ENCODE measurements around the gene SOCS3. TPM values are rescaled to one million over a fixed set of nuclear protein-coding genes. Genes with fewer than 3 reads are reported as not detected.

The SOCS3 gene
- polyA plus RNA-seq, 2 of the 4 experiments (the other 2 are of a cell fraction) = 13.5 to 14.7 TPM

DNA sequence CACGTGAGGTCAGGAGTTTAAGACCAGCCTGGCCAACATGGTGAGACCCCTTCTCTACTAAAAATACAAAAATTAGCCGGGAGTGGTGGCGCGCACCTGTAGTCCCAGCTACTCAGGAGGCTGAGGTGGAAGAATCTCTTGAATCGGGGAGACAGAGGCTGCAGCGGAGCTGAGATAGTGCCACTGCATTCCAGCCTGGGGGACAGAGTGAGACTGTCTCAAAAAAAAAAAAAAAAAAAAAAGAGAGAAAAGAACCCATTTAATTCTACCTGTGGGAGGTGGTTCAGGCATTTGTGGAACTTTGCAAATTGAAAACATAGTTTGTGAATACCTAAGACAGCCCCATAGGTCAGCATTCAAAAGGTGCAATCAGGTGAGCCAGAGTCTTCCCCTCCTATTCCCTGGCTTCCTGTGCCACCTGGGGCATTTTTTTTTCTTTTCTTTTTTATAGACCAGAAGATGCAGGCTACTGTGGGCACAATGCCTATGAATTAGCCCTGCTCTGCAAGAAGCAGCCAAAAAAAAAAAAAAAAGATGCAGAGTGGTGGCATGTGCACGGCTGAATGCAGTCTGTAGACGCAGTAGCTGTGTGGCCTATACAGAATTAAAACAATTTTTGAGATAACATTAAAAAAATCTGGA, 9.1 kb upstream of the SOCS3 start:
- no peak overlapping the region for H3K27ac ChIP-seq
- H3K4me2 ChIP-seq = no peak overlapping the region
- ATAC-seq (no peak), DNase-seq (ENCODE audit: low read depth in 1 of 2, low spot score in 1 of 2) (no peak), FAIRE-seq (no peak)
- CTCF ChIA-PET = interaction anchor here (0.6 to 15.5 kb wide), 10 partner anchors 9 to 118 kb away, joined by 3 to 388 read pairs (median 4); partner anchors contain the start of gene SOCS3
- H3K4me1 ChIP-seq = no peaks in the 10 kb centered on the region
- POLR2A ChIA-PET = no interaction called here
- TF ChIP-seq JUN (IDR thresholded peaks at IDR 0.05) (no peak), RNF2 (IDR thresholded peaks at IDR 0.05; ENCODE audit: borderline replicate concordance, low read depth) (no peak), MAZ (IDR thresholded peaks at IDR 0.05; ENCODE audit: borderline replicate concordance, low read depth, low read length) (no peak), CEBPB (IDR thresholded peaks at IDR 0.05) (no peak), NFE2L2 (conservative IDR thresholded peaks at IDR 0.05; ENCODE audit: low read length) (no peak), EHF (CRISPR knock-in tag; IDR thresholded peaks at IDR 0.05) (no peak), EHMT2 (IDR thresholded peaks at IDR 0.05; ENCODE audit: low read depth) (no peak), MAFK (IDR thresholded peaks at IDR 0.05; ENCODE audit: partially characterized antibody) (no peak), RFX5 (IDR thresholded peaks at IDR 0.05) (no peak), NPAS2 (CRISPR knock-in tag; IDR thresholded peaks at IDR 0.05; ENCODE audit: borderline replicate concordance) (no peak), KDM1A (IDR thresholded peaks at IDR 0.05; ENCODE audit: low read depth) (no peak), HOXB5 (CRISPR knock-in tag; IDR thresholded peaks at IDR 0.05) (no peak), TP53 (CRISPR knock-in tag; IDR thresholded peaks at IDR 0.05) (no peak), ESRRA (IDR thresholded peaks at IDR 0.05; ENCODE audit: borderline replicate concordance, low read length) (no peak)
- TF ChIP-seq, protein P1, sequence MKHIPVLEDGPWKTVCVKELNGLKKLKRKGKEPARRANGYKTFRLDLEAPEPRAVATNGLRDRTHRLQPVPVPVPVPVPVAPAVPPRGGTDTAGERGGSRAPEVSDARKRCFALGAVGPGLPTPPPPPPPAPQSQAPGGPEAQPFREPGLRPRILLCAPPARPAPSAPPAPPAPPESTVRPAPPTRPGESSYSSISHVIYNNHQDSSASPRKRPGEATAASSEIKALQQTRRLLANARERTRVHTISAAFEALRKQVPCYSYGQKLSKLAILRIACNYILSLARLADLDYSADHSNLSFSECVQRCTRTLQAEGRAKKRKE (CRISPR knock-in tag; IDR thresholded peaks at IDR 0.05; ENCODE audit: low read depth) = no peak
- TF ChIP-seq, protein P2, sequence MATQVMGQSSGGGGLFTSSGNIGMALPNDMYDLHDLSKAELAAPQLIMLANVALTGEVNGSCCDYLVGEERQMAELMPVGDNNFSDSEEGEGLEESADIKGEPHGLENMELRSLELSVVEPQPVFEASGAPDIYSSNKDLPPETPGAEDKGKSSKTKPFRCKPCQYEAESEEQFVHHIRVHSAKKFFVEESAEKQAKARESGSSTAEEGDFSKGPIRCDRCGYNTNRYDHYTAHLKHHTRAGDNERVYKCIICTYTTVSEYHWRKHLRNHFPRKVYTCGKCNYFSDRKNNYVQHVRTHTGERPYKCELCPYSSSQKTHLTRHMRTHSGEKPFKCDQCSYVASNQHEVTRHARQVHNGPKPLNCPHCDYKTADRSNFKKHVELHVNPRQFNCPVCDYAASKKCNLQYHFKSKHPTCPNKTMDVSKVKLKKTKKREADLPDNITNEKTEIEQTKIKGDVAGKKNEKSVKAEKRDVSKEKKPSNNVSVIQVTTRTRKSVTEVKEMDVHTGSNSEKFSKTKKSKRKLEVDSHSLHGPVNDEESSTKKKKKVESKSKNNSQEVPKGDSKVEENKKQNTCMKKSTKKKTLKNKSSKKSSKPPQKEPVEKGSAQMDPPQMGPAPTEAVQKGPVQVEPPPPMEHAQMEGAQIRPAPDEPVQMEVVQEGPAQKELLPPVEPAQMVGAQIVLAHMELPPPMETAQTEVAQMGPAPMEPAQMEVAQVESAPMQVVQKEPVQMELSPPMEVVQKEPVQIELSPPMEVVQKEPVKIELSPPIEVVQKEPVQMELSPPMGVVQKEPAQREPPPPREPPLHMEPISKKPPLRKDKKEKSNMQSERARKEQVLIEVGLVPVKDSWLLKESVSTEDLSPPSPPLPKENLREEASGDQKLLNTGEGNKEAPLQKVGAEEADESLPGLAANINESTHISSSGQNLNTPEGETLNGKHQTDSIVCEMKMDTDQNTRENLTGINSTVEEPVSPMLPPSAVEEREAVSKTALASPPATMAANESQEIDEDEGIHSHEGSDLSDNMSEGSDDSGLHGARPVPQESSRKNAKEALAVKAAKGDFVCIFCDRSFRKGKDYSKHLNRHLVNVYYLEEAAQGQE (IDR thresholded peaks at IDR 0.05) = no peak
- TF ChIP-seq, protein P3, sequence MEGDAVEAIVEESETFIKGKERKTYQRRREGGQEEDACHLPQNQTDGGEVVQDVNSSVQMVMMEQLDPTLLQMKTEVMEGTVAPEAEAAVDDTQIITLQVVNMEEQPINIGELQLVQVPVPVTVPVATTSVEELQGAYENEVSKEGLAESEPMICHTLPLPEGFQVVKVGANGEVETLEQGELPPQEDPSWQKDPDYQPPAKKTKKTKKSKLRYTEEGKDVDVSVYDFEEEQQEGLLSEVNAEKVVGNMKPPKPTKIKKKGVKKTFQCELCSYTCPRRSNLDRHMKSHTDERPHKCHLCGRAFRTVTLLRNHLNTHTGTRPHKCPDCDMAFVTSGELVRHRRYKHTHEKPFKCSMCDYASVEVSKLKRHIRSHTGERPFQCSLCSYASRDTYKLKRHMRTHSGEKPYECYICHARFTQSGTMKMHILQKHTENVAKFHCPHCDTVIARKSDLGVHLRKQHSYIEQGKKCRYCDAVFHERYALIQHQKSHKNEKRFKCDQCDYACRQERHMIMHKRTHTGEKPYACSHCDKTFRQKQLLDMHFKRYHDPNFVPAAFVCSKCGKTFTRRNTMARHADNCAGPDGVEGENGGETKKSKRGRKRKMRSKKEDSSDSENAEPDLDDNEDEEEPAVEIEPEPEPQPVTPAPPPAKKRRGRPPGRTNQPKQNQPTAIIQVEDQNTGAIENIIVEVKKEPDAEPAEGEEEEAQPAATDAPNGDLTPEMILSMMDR (IDR thresholded peaks at IDR 0.05) = no peak
- TF ChIP-seq, protein P4, sequence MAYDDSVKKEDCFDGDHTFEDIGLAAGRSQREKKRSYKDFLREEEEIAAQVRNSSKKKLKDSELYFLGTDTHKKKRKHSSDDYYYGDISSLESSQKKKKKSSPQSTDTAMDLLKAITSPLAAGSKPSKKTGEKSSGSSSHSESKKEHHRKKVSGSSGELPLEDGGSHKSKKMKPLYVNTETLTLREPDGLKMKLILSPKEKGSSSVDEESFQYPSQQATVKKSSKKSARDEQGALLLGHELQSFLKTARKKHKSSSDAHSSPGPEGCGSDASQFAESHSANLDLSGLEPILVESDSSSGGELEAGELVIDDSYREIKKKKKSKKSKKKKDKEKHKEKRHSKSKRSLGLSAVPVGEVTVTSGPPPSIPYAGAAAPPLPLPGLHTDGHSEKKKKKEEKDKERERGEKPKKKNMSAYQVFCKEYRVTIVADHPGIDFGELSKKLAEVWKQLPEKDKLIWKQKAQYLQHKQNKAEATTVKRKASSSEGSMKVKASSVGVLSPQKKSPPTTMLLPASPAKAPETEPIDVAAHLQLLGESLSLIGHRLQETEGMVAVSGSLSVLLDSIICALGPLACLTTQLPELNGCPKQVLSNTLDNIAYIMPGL (CRISPR knock-in tag; IDR thresholded peaks at IDR 0.05; ENCODE audit: borderline replicate concordance) = no peak
- TF ChIP-seq, protein P5, sequence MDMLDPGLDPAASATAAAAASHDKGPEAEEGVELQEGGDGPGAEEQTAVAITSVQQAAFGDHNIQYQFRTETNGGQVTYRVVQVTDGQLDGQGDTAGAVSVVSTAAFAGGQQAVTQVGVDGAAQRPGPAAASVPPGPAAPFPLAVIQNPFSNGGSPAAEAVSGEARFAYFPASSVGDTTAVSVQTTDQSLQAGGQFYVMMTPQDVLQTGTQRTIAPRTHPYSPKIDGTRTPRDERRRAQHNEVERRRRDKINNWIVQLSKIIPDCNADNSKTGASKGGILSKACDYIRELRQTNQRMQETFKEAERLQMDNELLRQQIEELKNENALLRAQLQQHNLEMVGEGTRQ (IDR thresholded peaks at IDR 0.05) = no peak
- H3K4me3 ChIP-seq = no peak overlapping the region
- no peaks in the 10 kb centered on the region for H3K9me3 ChIP-seq
- WGBS (ENCODE audit: missing lambda C conversion rate) = 96% methylated on average over 8 of the region's 8 CpGs

Measured in A549 (cell line).